ENCODE data around the gene MYB. TPM values are rescaled to one million over a fixed set of nuclear protein-coding genes. Genes with fewer than 3 reads are reported as not detected.

MYB gene
- total RNA-seq, 1 experiment from 2014 or later, result 3.7 TPM

DNA sequence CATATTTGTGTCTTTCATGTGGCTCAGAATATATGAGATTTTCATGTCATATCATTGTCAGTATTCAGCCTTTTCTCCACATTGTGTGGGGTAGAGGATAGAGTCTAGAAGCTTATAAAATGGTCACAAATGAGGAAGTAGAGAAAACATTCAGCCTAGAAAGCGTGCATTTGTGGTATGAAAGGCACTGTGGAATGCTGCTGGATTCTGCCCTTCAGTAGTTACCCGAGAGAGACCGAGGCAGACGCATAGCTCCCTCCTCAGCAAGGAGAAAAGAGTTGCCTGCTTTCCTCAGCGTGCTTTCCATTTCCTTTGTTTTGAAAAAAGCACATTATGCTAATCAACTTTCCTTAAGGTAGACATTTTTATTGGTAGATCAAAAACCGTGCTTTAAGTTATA, 28.7 kb downstream of the MYB start:
- Histone ChIP-seq H3K27me3 (ENCODE audit: insufficient read depth, low read length) (no peaks in the 10 kb centered on the region), H3K9ac (ENCODE audit: low read length) (no peak overlapping the region), H3K4me3 (replicated peaks in 1 of 2; ENCODE audit: low read depth in 1 of 2, low read length in 2 of 2) (no peak overlapping the region), H3K4me2 (ENCODE audit: low read length) (no peak overlapping the region), H3K9me3 (ENCODE audit: control insufficient read depth in 1 of 2, insufficient read depth in 1 of 2, low read depth in 1 of 2, low read length in 2 of 2) (no peaks in the 10 kb centered on the region), H3K4me1 (ENCODE audit: control insufficient read depth in 1 of 2, insufficient read depth in 2 of 2, low read length in 2 of 2) (no peaks in the 10 kb centered on the region), H3K36me3 (ENCODE audit: control insufficient read depth in 1 of 2, insufficient read depth in 2 of 2, low read length in 2 of 2) (no peaks in the 10 kb centered on the region), H2AFZ (ENCODE audit: low read depth, low read length, poor library complexity, severe bottlenecking) (no peak overlapping the region), H3K9me2 (ENCODE audit: insufficient read depth) (no peaks in the 10 kb centered on the region), H3K27ac (ENCODE audit: low read depth, low read length) (no peak overlapping the region), H4K20me1 (ENCODE audit: insufficient read depth) (no peaks in the 10 kb centered on the region), H3K79me2 (ENCODE audit: insufficient read depth, low read length) (no peaks in the 10 kb centered on the region)
- no peak for DNase-seq (ENCODE audit: low read depth, low spot score)
- ChIA-PET POLR2A (no interaction called here), CTCF (no interaction called here), RAD21 (ENCODE audit: low non-redundant PET in 1 of 2, low total read pairs in 2 of 2, uncharacterized antibody in 2 of 2, unreplicated experiment in 2 of 2) (no interaction called here)
- no TSS peak for BruUV-seq (replicated peaks)
- intact Hi-C loops (cut with micrococcal nuclease), result no loop called here
- ATAC-seq, result no peak
- TF ChIP-seq, protein P1, sequence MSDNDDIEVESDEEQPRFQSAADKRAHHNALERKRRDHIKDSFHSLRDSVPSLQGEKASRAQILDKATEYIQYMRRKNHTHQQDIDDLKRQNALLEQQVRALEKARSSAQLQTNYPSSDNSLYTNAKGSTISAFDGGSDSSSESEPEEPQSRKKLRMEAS (IDR thresholded peaks at IDR 0.05), result no peak
- TF ChIP-seq ZFX (IDR thresholded peaks at IDR 0.05) (no peak), RAD21 (IDR thresholded peaks at IDR 0.05; ENCODE audit: low read depth) (no peak), POLR2AphosphoS5 (IDR thresholded peaks at IDR 0.05; ENCODE audit: low read depth, low read length) (no peak), EZH2 (IDR thresholded peaks at IDR 0.05) (no peak), SP1 (IDR thresholded peaks at IDR 0.05; ENCODE audit: low read depth) (no peak), CEBPB (IDR thresholded peaks at IDR 0.05; ENCODE audit: low read depth) (no peak)

- H3K27ac ChIP-seq (ENCODE audit: low read depth, low read length), result no peak overlapping the region
- CTCF ChIA-PET, result no interaction called here
- H3K4me2 ChIP-seq (ENCODE audit: low read length), result no peak overlapping the region
- intact Hi-C loops (cut with micrococcal nuclease), result no loop called here
- no peak overlapping the region for H2AFZ ChIP-seq (ENCODE audit: low read depth, low read length, poor library complexity, severe bottlenecking)
- RAD21 ChIA-PET (ENCODE audit: low non-redundant PET in 1 of 2, low total read pairs in 2 of 2, uncharacterized antibody in 2 of 2, unreplicated experiment in 2 of 2), result no interaction called here
- H3K9me3 ChIP-seq (ENCODE audit: control insufficient read depth in 1 of 2, insufficient read depth in 1 of 2, low read depth in 1 of 2, low read length in 2 of 2), result no peaks in the 10 kb centered on the region
- no peak for ATAC-seq
- no peak for DNase-seq (ENCODE audit: low read depth, low spot score)
- no peaks in the 10 kb centered on the region for H3K4me1 ChIP-seq (ENCODE audit: control insufficient read depth in 1 of 2, insufficient read depth in 2 of 2, low read length in 2 of 2)
- POLR2A ChIA-PET, result no interaction called here
- BruUV-seq (replicated peaks), result no TSS peak
- H3K4me3 ChIP-seq (replicated peaks in 1 of 2; ENCODE audit: low read depth in 1 of 2, low read length in 2 of 2), result no peak overlapping the region
- TF ChIP-seq POLR2A (IDR thresholded peaks at IDR 0.05; ENCODE audit: borderline replicate concordance, extremely low read depth, insufficient read depth, insufficient read length) (no peak), ATF3 (IDR thresholded peaks at IDR 0.05) (no peak), CBX3 (IDR thresholded peaks at IDR 0.05; ENCODE audit: low read depth) (no peak), ZFX (IDR thresholded peaks at IDR 0.05) (no peak), FOSL1 (IDR thresholded peaks at IDR 0.05; ENCODE audit: low read depth) (no peak), CEBPB (IDR thresholded peaks at IDR 0.05; ENCODE audit: low read depth) (no peak), RAD21 (IDR thresholded peaks at IDR 0.05; ENCODE audit: low read depth) (no peak), YY1 (IDR thresholded peaks at IDR 0.05; ENCODE audit: extremely low read depth, insufficient replicate concordance, low read depth, low read length) (no peak), EZH2phosphoT487 (IDR thresholded peaks at IDR 0.05; ENCODE audit: borderline replicate concordance) (no peak), SRF (IDR thresholded peaks at IDR 0.05; ENCODE audit: low read depth) (no peak), POLR2AphosphoS5 (IDR thresholded peaks at IDR 0.05; ENCODE audit: low read depth, low read length) (no peak)
- TF ChIP-seq, protein P1 (IDR thresholded peaks at IDR 0.05), result no peak
- no peak overlapping the region for H3K9ac ChIP-seq (ENCODE audit: low read length)
- H3K36me3 ChIP-seq (ENCODE audit: control insufficient read depth in 1 of 2, insufficient read depth in 2 of 2, low read length in 2 of 2), result no peaks in the 10 kb centered on the region
- H3K27me3 ChIP-seq (ENCODE audit: insufficient read depth, low read length), result no peaks in the 10 kb centered on the region
- H4K20me1 ChIP-seq (ENCODE audit: insufficient read depth), result no peaks in the 10 kb centered on the region
- H3K9me2 ChIP-seq (ENCODE audit: insufficient read depth), result no peaks in the 10 kb centered on the region
- no peaks in the 10 kb centered on the region for H3K79me2 ChIP-seq (ENCODE audit: insufficient read depth, low read length)
Measured at GRCh38 chr6:135210632-135211305, 29.7 kb downstream of the MYB start.
